DND-41 (cell line): ENCODE measurements around the gene KCNAB1.

Experiments
- ATAC-seq: fragments of 200-7000 bp; cut with Tn5 transposase; 3 replicates; pipeline ENCODE4 v1.9.1; 2021; ENCODE audit warnings: low read depth; ENCODE audit not compliant: insufficient read depth
- DNase-seq: peaks from one replicate; pipeline ENCODE4 v3.0.0-alpha.2; 2020
- H2AFZ ChIP-seq: 2 replicates; pipeline ENCODE4 v1.6.0; 2012; ENCODE audit warnings: low read depth, low read length
- H3K27ac ChIP-seq: 2 replicates; pipeline ENCODE4 v1.5.1; 2012; ENCODE audit warnings: low read length, inconsistent platforms
- H3K27me3 ChIP-seq: fragments of 200-600 bp; sonication (generic); 2 replicates; pipeline ENCODE4 v1.6.0; 2012; ENCODE audit warnings: low read length, mild to moderate bottlenecking, inconsistent platforms; ENCODE audit not compliant: insufficient read depth, poor library complexity
- H3K36me3 ChIP-seq: 2 replicates; pipeline ENCODE4 v1.5.1; 2012; ENCODE audit warnings: low read length, inconsistent platforms; ENCODE audit not compliant: insufficient read depth
- H3K4me1 ChIP-seq: 2 replicates; pipeline ENCODE4 v1.5.1; 2012; ENCODE audit warnings: mild to moderate bottlenecking, low read length; ENCODE audit not compliant: insufficient read depth
- H3K4me2 ChIP-seq: 2 replicates; pipeline ENCODE4 v1.6.0; 2012; ENCODE audit warnings: mild to moderate bottlenecking, moderate library complexity, low read length, inconsistent platforms; ENCODE audit not compliant: insufficient read depth
- H3K4me3 ChIP-seq, 2 experiments: fragments of 200-600 bp in 1 of 2; shearing (Covaris generic) in 1 of 2; 2 replicates each; pipeline ENCODE4 v1.5.1; 2012 to 2016; ENCODE audit warnings: inconsistent platforms in 2 of 2, low read length in 2 of 2, mild to moderate bottlenecking in 2 of 2, low read depth in 1 of 2, moderate library complexity in 1 of 2
- H3K79me2 ChIP-seq: 2 replicates; pipeline ENCODE4 v1.6.0; 2012; ENCODE audit warnings: low read length, inconsistent platforms; ENCODE audit not compliant: insufficient read depth
- H3K9ac ChIP-seq: 2 replicates; pipeline ENCODE4 v1.6.0; 2012; ENCODE audit warnings: low read depth, mild to moderate bottlenecking, inconsistent platforms, low read length, moderate library complexity
- H3K9me3 ChIP-seq: 2 replicates; pipeline ENCODE4 v1.5.1; 2012; ENCODE audit warnings: low read length, moderate library complexity, mild to moderate bottlenecking, inconsistent platforms; ENCODE audit not compliant: insufficient read depth, severe bottlenecking
- H4K20me1 ChIP-seq: 2 replicates; pipeline ENCODE4 v1.6.0; 2012; ENCODE audit warnings: low read length; ENCODE audit not compliant: insufficient read depth
- EZH2 ChIP-seq: IDR thresholded peaks from 3 replicates; pipeline ENCODE4 v1.6.1; 2012; ENCODE audit warnings: borderline replicate concordance, low read depth, mild to moderate bottlenecking, moderate library complexity, low read length, inconsistent platforms; ENCODE audit not compliant: severe bottlenecking
- TF ChIP-seq, protein P1 (sequence below): IDR thresholded peaks from 2 replicates; pipeline ENCODE4 v1.5.1; 2012; ENCODE audit warnings: borderline replicate concordance, low read length, moderate library complexity, mild to moderate bottlenecking; ENCODE audit not compliant: poor library complexity, severe bottlenecking; ENCODE audit errors: extremely low read depth

The KCNAB1 gene

GRCh38 chr3:156321945-156322344 lies 201.6 kb downstream of the KCNAB1 start:
- no peak for DNase-seq
- no peaks in the 10 kb centered on the region for H3K79me2 ChIP-seq
- H3K36me3 ChIP-seq, result no peaks in the 10 kb centered on the region
- no peak overlapping the region for H3K27ac ChIP-seq
- no peak overlapping the region for H3K4me3 ChIP-seq
- H3K4me1 ChIP-seq, result no peaks in the 10 kb centered on the region
- H3K27me3 ChIP-seq, result peaks cover 6% of the 10 kb centered on the region
- H3K9me3 ChIP-seq, result no peaks in the 10 kb centered on the region
- H2AFZ ChIP-seq, result no peak overlapping the region
- no peaks in the 10 kb centered on the region for H4K20me1 ChIP-seq
- TF ChIP-seq, protein P1, sequence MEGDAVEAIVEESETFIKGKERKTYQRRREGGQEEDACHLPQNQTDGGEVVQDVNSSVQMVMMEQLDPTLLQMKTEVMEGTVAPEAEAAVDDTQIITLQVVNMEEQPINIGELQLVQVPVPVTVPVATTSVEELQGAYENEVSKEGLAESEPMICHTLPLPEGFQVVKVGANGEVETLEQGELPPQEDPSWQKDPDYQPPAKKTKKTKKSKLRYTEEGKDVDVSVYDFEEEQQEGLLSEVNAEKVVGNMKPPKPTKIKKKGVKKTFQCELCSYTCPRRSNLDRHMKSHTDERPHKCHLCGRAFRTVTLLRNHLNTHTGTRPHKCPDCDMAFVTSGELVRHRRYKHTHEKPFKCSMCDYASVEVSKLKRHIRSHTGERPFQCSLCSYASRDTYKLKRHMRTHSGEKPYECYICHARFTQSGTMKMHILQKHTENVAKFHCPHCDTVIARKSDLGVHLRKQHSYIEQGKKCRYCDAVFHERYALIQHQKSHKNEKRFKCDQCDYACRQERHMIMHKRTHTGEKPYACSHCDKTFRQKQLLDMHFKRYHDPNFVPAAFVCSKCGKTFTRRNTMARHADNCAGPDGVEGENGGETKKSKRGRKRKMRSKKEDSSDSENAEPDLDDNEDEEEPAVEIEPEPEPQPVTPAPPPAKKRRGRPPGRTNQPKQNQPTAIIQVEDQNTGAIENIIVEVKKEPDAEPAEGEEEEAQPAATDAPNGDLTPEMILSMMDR, result no peak
- TF ChIP-seq EZH2, result no peak
- no peak overlapping the region for H3K4me2 ChIP-seq
- H3K9ac ChIP-seq, result no peak overlapping the region
- no peak for ATAC-seq

DNA sequence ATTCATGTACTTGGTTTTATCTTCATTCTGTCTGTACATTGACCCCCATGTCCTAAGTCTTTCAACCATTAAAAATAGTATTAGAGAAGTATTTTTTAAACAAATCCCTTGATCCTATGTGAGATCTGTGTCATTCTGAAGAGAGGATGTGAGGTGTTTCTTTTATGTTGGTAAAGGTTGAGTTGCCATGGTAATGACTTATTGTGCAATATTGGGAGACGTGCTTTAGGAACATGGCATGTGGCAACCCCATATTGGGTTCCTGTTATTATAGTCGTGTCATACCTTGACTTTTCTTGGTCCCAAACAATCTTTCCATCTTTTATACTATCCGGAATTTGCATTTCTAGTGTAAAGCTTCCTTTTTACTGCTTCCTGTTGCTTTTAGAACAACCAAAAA lies 203.1 kb downstream of the KCNAB1 start:
- no peak for ATAC-seq
- no peak for DNase-seq
- H3K27ac ChIP-seq, result no peak overlapping the region
- no peak overlapping the region for H2AFZ ChIP-seq
- no peaks in the 10 kb centered on the region for H3K36me3 ChIP-seq
- H4K20me1 ChIP-seq, result no peaks in the 10 kb centered on the region
- TF ChIP-seq, protein P1, result no peak
- no peak for TF ChIP-seq EZH2
- H3K9ac ChIP-seq, result no peak overlapping the region
- H3K9me3 ChIP-seq, result no peaks in the 10 kb centered on the region
- H3K4me3 ChIP-seq, result no peak overlapping the region
- H3K27me3 ChIP-seq, result peaks cover 9% of the 10 kb centered on the region
- no peaks in the 10 kb centered on the region for H3K79me2 ChIP-seq
- no peaks in the 10 kb centered on the region for H3K4me1 ChIP-seq
- H3K4me2 ChIP-seq, result no peak overlapping the region

- H4K20me1 ChIP-seq, result no peaks in the 10 kb centered on the region
- H3K36me3 ChIP-seq, result no peaks in the 10 kb centered on the region
- H3K9me3 ChIP-seq, result no peaks in the 10 kb centered on the region
- H2AFZ ChIP-seq, result no peak overlapping the region
- DNase-seq (no peak), ATAC-seq (no peak)
- TF ChIP-seq, protein P1, result no peak
- no peak for TF ChIP-seq EZH2
- no peaks in the 10 kb centered on the region for H3K4me1 ChIP-seq
- no peaks in the 10 kb centered on the region for H3K79me2 ChIP-seq
- no peak overlapping the region for H3K27ac ChIP-seq
- H3K9ac ChIP-seq, result no peak overlapping the region
- H3K4me3 ChIP-seq, result no peak overlapping the region
- H3K27me3 ChIP-seq, result peaks cover 8% of the 10 kb centered on the region
- H3K4me2 ChIP-seq, result no peak overlapping the region
Measured at GRCh38 chr3:156330415-156330814, 210.0 kb downstream of the KCNAB1 start.

DNA sequence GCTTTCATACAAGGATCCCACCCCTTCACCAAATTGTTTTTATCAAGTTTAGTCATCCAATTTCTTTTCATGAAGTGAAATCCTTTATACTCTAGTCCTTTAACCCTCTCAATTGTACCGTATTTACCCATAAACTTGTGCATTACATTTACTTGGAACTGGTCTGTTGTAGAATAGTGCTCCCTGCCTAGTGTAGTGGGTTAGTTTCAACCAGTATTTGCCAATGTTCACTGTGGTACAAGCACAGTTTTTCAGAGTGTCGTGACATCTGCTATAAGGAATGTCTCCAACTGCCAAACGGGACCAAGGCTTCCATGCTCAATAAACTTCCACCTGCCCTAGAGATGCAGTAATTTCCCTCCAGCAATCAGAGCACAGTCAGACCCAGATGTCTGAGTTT lies 211.9 kb downstream of the KCNAB1 start:
- no peak for ATAC-seq
- Histone ChIP-seq H3K27me3 (peaks cover 5% of the 10 kb centered on the region), H3K4me2 (no peak overlapping the region), H3K4me3 (no peak overlapping the region), H3K27ac (no peak overlapping the region), H3K9ac (no peak overlapping the region), H4K20me1 (no peaks in the 10 kb centered on the region), H3K79me2 (no peaks in the 10 kb centered on the region), H3K36me3 (no peaks in the 10 kb centered on the region), H3K9me3 (no peaks in the 10 kb centered on the region), H2AFZ (no peak overlapping the region), H3K4me1 (no peaks in the 10 kb centered on the region)
- no peak for DNase-seq
- TF ChIP-seq, protein P1, result no peak
- TF ChIP-seq EZH2, result no peak
